Activated naive CD4-positive, alpha-beta T cell treated with Interleukin-2 at 50 U/mL for 16 hours (primary cell): ENCODE data around the gene THSD7B.
"Not testable (repeated sequence)": the region's sequence is repeated elsewhere in the genome, so short reads cannot be mapped to it uniquely, and the experiment has no call there.

Experiments used
- DNase-seq: peaks from one replicate; pipeline ENCODE4 v3.0.0-alpha.2; 2020

The THSD7B gene

GRCh38 chr2:137570484-137570883, 805.1 kb downstream of the THSD7B start:
- DNase-seq: no peak

- not testable (repeated sequence) for DNase-seq
Measured at GRCh38 chr2:137587834-137588233, 822.5 kb downstream of the THSD7B start.

- not testable (repeated sequence) for DNase-seq
Measured at GRCh38 chr2:137588578-137588977, 823.2 kb downstream of the THSD7B start.

DNA sequence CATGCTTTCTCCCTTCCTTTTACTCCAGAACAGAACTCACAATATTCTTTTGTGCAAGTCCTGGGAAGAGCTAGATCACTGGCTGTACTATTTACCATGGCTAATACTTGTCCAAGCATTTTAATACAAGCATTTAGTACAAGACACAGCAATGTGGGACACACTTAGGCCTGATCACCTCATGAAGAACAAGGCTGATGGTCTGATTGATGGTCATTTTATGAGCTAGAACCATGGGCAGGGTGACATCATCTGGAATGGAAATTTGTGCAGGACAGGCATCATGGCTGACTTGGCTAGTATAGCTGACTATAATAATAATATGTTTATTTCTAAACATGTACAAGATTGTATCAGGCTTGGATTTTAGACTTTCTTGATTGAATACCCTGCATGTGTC, 824.8 kb downstream of the THSD7B start:
- DNase-seq: no peak

DNA sequence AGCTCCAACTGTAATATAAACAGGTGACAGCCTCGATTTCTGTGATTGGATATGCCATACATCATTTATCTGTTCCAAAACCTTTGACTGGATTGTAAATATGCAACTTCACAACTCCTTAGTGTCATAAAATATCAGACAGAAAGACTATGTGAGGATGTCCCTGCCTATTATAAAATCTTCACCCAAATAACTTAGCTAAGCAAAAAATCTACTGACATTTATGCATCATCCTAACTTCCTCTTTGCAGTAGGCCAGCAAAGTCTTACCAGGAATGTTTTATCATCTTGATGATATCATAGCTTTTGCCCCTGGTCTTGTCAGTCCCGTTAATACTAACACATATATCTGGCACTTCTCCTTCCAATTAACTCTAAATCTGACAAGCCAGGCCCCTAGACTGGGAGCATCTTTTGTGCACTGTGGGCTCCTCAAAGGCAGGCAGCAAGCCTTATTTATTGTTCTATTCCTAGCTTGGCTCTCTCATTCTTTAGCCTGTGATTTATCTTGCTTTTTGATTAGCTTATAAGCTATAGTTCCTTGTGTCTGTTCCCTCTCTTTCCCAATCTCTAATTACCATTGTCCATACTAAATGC, 842.5 kb downstream of the THSD7B start:
- DNase-seq: no peak

GRCh38 chr2:137638932-137639331, 873.6 kb downstream of the THSD7B start:
- no peak for DNase-seq

GRCh38 chr2:137644731-137645130, 879.4 kb downstream of the THSD7B start:
- DNase-seq: no peak

DNA sequence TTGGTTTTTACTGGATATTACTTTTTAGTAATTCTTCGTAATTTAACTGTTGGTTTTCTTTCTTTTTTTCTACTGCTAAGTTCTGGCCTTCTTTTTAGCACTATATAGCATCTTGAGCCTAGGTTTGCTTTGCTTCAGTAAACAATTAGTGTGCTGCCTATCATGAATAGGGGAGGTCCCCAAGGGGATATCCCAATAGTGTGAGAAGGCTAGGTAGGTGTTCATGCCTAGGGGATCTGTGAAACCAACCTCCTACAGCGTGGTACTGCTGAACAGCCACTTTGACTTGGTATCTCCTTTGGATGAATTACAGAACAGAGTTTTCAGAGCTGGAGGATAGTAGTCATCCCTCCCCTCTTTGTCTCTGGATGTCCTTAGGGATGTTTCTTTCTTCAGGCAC, 888.7 kb downstream of the THSD7B start:
- DNase-seq: no peak

- DNase-seq: no peak
Measured at GRCh38 chr2:137655814-137656213, 890.5 kb downstream of the THSD7B start.

DNA sequence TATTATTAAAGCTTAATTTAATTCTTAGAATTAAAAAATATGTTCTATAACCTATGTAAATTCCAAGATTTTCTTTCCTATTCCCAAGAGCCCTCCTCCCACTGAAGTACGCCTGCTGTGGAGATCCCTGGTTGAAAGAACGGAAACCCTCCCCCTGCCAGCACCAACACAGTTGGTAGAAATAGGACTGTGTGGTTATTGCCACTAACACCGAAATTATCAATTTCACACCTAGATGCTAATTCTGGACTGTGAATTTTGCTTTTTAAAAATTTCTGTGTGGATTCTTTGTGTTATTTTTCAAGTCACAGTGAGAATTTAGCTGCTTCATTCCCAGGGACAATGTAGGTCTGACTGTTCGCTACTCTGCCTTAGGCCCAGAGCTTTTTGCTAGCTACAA, 893.1 kb downstream of the THSD7B start:
- DNase-seq: no peak

DNA sequence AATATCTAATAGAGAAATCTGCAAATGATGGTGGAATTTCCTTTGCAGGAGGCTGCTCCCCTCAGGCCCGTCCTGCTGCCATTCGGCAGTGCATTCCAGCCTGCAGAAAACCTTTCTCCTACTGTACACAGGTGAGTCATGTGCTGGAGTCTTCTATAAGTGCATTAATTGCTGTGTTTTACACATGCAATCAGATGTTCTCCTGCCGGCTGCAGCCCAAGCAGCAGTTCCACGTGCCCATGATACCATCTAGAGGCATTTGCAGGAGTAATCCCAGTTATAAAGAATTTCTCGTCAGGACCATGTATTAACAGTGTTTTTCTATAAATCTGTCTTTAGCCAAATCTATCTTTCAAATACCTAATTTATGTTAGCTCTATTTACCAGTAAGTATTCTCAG, 894.3 kb downstream of the THSD7B start:
- DNase-seq: no peak

- no peak for DNase-seq
Measured at GRCh38 chr2:137670111-137670510, 904.8 kb downstream of the THSD7B start.

GRCh38 chr2:137672989-137673552, 907.7 kb downstream of the THSD7B start:
- DNase-seq: no peak

DNA sequence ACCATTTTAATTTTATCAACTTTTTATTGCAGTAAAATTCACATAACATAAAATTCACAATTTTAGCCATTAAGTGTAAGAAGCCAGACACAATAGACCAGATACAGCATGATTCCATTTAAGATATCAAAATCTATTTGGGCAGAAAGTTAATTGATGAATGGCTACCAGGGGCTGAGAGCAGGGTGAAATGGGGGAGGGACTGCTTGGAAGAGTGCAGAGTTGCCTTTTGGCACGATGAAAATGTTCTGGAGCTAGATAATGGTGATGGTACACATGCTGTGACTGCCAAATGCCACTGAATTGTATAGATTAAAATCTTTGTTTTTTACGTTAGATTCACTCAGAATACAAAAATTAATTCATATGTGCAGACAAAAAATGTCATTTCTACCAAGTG, 909.6 kb downstream of the THSD7B start:
- no peak for DNase-seq

GRCh38 chr2:137675584-137676327, 910.4 kb downstream of the THSD7B start:
- no peak for DNase-seq

- no peak for DNase-seq
Measured at GRCh38 chr2:137676346-137676745, 911.0 kb downstream of the THSD7B start.

DNA sequence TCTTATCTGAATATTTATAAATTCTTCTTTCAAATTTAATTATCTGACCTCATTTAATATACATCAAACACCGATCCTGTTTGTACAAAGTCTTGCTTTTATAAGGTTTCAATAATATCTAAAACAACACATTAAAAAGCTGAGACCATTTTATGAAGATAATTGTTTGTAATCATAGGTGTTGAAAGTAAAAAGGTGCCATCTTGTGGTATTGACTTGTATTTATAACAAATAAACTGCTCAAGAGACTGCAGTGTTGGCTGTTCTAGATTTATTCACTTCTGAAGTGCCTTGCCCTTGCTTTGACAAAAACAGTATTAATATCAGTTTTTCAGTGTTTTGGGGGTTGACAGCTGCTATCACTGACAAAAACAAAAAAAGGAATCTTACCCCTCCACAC, 912.1 kb downstream of the THSD7B start:
- no peak for DNase-seq

- DNase-seq: no peak
Measured at GRCh38 chr2:137689549-137689948, 924.2 kb downstream of the THSD7B start.

DNA sequence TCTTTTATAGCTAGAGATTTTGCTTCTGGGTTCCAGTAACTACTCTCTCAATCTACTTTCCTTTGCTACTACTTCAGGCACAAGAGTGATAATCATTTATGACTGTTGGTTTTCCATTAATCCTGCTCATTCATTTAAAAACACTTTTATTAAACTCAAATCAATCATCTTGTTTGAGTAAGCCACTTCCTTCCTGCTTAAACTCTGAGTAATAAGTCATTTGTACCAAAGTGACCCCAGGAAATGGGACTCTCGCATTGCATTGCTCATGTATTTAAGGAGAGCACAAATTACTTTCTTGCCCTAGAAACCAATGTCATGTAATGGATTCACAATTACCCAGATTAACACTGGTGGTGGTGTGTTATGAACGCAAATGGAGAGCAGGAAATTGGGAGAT, 928.2 kb downstream of the THSD7B start:
- no peak for DNase-seq

DNA sequence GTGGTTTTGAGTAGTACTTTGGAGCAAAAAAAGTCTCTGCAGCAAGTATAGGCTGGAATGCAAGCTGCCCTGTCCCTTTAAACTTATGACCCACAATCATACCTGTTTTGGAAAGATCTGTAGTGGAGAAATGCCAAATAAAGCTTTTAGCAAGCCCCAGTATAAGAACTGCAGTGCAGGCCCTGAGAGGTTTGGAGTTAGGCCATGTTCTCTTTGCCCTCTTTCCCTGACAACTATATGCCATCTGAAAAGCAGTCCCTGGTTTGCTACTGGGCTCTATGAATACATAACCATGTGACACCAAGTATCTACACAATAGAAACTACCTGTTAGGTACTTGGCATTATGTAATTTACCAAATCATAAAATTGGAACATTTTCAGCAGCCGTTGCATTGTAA, 931.6 kb downstream of the THSD7B start:
- no peak for DNase-seq

DNA sequence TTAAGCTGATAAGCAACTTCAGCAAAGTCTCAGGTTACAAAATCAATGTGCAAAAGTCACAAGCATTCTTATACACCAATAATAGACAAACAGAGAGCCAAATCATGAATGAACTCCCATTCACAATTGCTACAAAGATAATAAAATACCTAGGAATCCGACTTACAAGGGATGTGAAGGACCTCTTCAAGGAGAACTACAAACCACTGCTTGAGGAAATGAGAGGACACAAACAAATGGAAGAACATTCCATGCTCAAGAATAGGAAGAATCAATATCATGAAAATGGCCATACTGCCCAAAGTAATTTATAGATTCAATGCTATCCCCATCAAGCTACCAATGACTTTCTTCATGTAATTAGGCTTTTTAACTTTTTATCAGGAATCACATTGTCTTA, 934.9 kb downstream of the THSD7B start:
- not testable (repeated sequence) for DNase-seq

- no peak for DNase-seq
Measured at GRCh38 chr2:137700681-137701080, 935.3 kb downstream of the THSD7B start.

DNA sequence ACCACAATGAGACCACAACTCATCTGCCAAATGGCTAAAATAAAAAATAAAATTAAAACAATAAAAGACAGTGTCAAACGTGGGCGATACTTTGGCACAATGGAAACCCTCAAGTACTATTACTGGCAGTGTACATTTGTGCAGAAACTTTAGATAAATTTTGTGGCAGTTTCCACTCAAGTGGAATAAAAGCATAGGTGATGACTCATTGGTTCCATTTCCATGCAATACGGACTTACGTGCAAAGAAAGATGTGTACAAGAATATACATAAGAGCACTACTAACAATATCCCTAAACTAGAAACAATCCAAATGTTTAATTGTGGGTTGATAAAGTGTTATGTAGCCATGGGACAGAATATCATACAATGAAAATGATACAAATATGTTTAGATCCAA, 940.0 kb downstream of the THSD7B start:
- DNase-seq: no peak

DNA sequence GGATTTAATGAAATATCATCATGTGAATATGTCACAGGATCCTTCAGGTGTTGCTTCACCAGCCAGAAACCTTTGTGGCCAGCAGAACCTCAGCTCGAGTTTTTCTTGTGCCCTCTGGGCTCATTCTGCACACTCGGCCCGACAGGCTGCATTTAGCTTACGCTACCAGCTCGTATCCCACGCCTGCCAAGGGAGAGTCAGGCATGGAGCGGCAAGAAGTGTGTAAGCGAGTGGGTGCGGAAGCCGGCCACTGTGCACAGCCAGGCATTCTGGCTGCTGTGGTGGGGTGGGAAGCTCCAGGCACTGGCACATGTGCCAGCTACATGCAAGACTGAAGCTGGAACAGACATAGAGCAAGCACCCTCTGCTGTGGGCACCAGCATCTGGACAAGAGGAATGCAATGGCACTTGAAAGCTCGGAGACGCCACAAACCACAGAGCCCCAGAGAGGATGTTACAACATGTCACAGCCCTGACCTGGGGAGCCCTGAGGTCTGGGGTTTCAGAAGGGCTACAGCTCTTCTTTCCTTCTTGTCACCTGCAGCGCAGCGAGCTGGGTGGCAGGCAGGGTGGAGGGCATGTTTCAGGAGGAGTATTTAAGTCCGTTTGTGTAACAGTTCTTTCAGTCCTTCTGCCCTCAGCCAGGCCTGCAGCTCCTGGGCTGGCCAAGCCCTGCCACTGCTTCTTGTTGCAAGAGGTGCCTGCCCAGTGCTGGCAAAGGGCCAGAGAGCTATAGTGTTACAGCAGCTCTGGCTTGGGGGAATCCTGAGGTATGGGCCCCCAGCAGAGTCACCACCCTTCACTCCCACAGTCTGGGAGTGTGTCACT, 941.7 kb downstream of the THSD7B start:
- DNase-seq: no peak
